HEK293 (cell line): Measurements from ENCODE around the gene ANAPC2.

ENCODE experiments used
- GFI1B ChIP-seq: fragments of 450-650 bp; formaldehyde crosslinking; IDR thresholded peaks from 2 replicates; pipeline ENCODE4 v1.5.1; 2016; ENCODE audit warnings: missing biosample characterization, missing genetic modification characterization
- GLI4 ChIP-seq: fragments of 450-650 bp; formaldehyde crosslinking; IDR thresholded peaks from 2 replicates; pipeline ENCODE4 v1.5.1; 2016; ENCODE audit warnings: missing biosample characterization, missing genetic modification characterization
- MYNN ChIP-seq: fragments of 450-650 bp; formaldehyde crosslinking; IDR thresholded peaks from 2 replicates; pipeline ENCODE4 v1.5.1; 2016; ENCODE audit warnings: missing biosample characterization, missing genetic modification characterization, borderline replicate concordance
- MZF1 ChIP-seq: fragments of 450-650 bp; formaldehyde crosslinking; IDR thresholded peaks from 2 replicates; pipeline ENCODE4 v1.5.1; 2017; ENCODE audit warnings: missing biosample characterization, missing genetic modification characterization, borderline replicate concordance
- PRDM1 ChIP-seq: fragments of 450-650 bp; formaldehyde crosslinking; IDR thresholded peaks from 2 replicates; pipeline ENCODE4; 2016; ENCODE audit warnings: missing biosample characterization, missing genetic modification characterization
- ZBTB20 ChIP-seq: fragments of 450-650 bp; formaldehyde crosslinking; IDR thresholded peaks from 2 replicates; pipeline ENCODE4 v1.5.1; 2016; ENCODE audit warnings: missing biosample characterization, missing genetic modification characterization
- ZFP69B ChIP-seq: fragments of 450-650 bp; formaldehyde crosslinking; IDR thresholded peaks from 2 replicates; pipeline ENCODE4 v1.5.1; 2016; ENCODE audit warnings: missing biosample characterization, missing genetic modification characterization
- ZNF174 ChIP-seq: fragments of 450-650 bp; formaldehyde crosslinking; IDR thresholded peaks from 2 replicates; pipeline ENCODE4 v1.5.0; 2017; ENCODE audit warnings: missing biosample characterization, mild to moderate bottlenecking, missing genetic modification characterization
- ZNF2 ChIP-seq: fragments of 450-650 bp; formaldehyde crosslinking; IDR thresholded peaks from 2 replicates; pipeline ENCODE4 v1.5.1; 2016; ENCODE audit warnings: missing biosample characterization, missing genetic modification characterization
- ZNF23 ChIP-seq: fragments of 450-650 bp; formaldehyde crosslinking; IDR thresholded peaks from 2 replicates; pipeline ENCODE4 v1.5.1; 2016; ENCODE audit warnings: missing biosample characterization, missing genetic modification characterization, borderline replicate concordance
- ZNF292 ChIP-seq: fragments of 450-650 bp; formaldehyde crosslinking; IDR thresholded peaks from 2 replicates; pipeline ENCODE4 v1.5.1; 2016; ENCODE audit warnings: low read depth, missing biosample characterization, missing genetic modification characterization, borderline replicate concordance
- ZNF354C ChIP-seq: fragments of 450-650 bp; formaldehyde crosslinking; IDR thresholded peaks from 2 replicates; pipeline ENCODE4 v1.5.1; 2016; ENCODE audit warnings: missing biosample characterization, missing genetic modification characterization, low read depth, borderline replicate concordance
- ZNF426 ChIP-seq: fragments of 450-650 bp; formaldehyde crosslinking; IDR thresholded peaks from 2 replicates; pipeline ENCODE4 v1.5.1; 2017; ENCODE audit warnings: missing biosample characterization, missing genetic modification characterization, mild to moderate bottlenecking, inconsistent platforms, moderate library complexity
- ZNF433 ChIP-seq: fragments of 450-650 bp; formaldehyde crosslinking; IDR thresholded peaks from 2 replicates; pipeline ENCODE4 v1.5.1; 2016; ENCODE audit warnings: missing biosample characterization, missing genetic modification characterization, low read depth
- ZNF501 ChIP-seq: fragments of 450-650 bp; formaldehyde crosslinking; IDR thresholded peaks from 2 replicates; pipeline ENCODE4 v1.5.1; 2016; ENCODE audit warnings: missing biosample characterization, missing genetic modification characterization
- ZNF549 ChIP-seq: fragments of 450-650 bp; IDR thresholded peaks from 2 replicates; pipeline ENCODE4 v1.5.1; 2018; ENCODE audit warnings: missing biosample characterization, missing genetic modification characterization, mild to moderate bottlenecking, inconsistent platforms, moderate library complexity
- ZNF555 ChIP-seq: fragments of 450-650 bp; formaldehyde crosslinking; conservative IDR thresholded peaks from 2 replicates; pipeline ENCODE4 v1.5.1; 2017; ENCODE audit warnings: missing biosample characterization, mild to moderate bottlenecking, missing genetic modification characterization, inconsistent platforms
- ZNF585B ChIP-seq: fragments of 450-650 bp; formaldehyde crosslinking; IDR thresholded peaks from 2 replicates; pipeline ENCODE4 v1.5.1; 2016; ENCODE audit warnings: missing biosample characterization, missing genetic modification characterization
- ZNF629 ChIP-seq: fragments of 450-650 bp; formaldehyde crosslinking; IDR thresholded peaks from 2 replicates; pipeline ENCODE4 v1.5.1; 2017; ENCODE audit warnings: missing biosample characterization, missing genetic modification characterization
- ZNF654 ChIP-seq: fragments of 450-650 bp; formaldehyde crosslinking; IDR thresholded peaks from 2 replicates; pipeline ENCODE4 v1.5.1; 2016; ENCODE audit warnings: low read depth, missing biosample characterization, missing genetic modification characterization
- ZNF664 ChIP-seq: fragments of 450-650 bp; formaldehyde crosslinking; IDR thresholded peaks from 2 replicates; pipeline ENCODE4 v1.5.1; 2016; ENCODE audit warnings: missing biosample characterization, missing genetic modification characterization
- ZNF677 ChIP-seq: fragments of 450-650 bp; IDR thresholded peaks from 2 replicates; pipeline ENCODE4 v1.5.0; 2018; ENCODE audit warnings: missing biosample characterization, mild to moderate bottlenecking, missing genetic modification characterization, moderate library complexity
- ZNF707 ChIP-seq: fragments of 450-650 bp; formaldehyde crosslinking; IDR thresholded peaks from 2 replicates; pipeline ENCODE4 v1.5.1; 2016; ENCODE audit warnings: missing biosample characterization, missing genetic modification characterization
- ZNF76 ChIP-seq: fragments of 450-650 bp; formaldehyde crosslinking; IDR thresholded peaks from 2 replicates; pipeline ENCODE4; 2016; ENCODE audit warnings: low read depth, missing biosample characterization, missing genetic modification characterization, borderline replicate concordance
- ZNF768 ChIP-seq: fragments of 450-650 bp; formaldehyde crosslinking; IDR thresholded peaks from 2 replicates; pipeline ENCODE4 v1.5.1; 2018; ENCODE audit warnings: missing biosample characterization, mild to moderate bottlenecking, missing genetic modification characterization
- ZNF791 ChIP-seq: fragments of 450-650 bp; formaldehyde crosslinking; IDR thresholded peaks from 2 replicates; pipeline ENCODE4 v1.5.1; 2016; ENCODE audit warnings: missing biosample characterization, missing genetic modification characterization
- ZSCAN23 ChIP-seq: fragments of 450-650 bp; formaldehyde crosslinking; IDR thresholded peaks from 2 replicates; pipeline ENCODE4 v1.5.1; 2016; ENCODE audit warnings: missing biosample characterization, missing genetic modification characterization
- TF ChIP-seq, protein P1 (sequence below): fragments of 450-650 bp; formaldehyde crosslinking; IDR thresholded peaks from 2 replicates; pipeline ENCODE4 v1.5.1; 2017; ENCODE audit warnings: missing biosample characterization, missing genetic modification characterization
- TF ChIP-seq, protein P2 (sequence below): sonication (generic); formaldehyde crosslinking; IDR thresholded peaks from 2 replicates; pipeline ENCODE4 v1.8.1; 2022; ENCODE audit warnings: mild to moderate bottlenecking, moderate library complexity, missing genetic modification reagents
- TF ChIP-seq, protein P3 (sequence below): fragments of 450-650 bp; formaldehyde crosslinking; IDR thresholded peaks from 2 replicates; pipeline ENCODE4 v1.5.1; 2016; ENCODE audit warnings: missing biosample characterization, missing genetic modification characterization
- TF ChIP-seq, protein P4 (sequence below): fragments of 450-650 bp; formaldehyde crosslinking; optimal IDR thresholded peaks from 2 replicates; pipeline ENCODE3; 2016; ENCODE audit warnings: missing biosample characterization, mild to moderate bottlenecking, missing genetic modification characterization
- TF ChIP-seq, protein P5 (sequence below): fragments of 450-650 bp; formaldehyde crosslinking; IDR thresholded peaks from 2 replicates; pipeline ENCODE4 v1.5.1; 2017; ENCODE audit warnings: missing biosample characterization, missing genetic modification characterization

Gene ANAPC2

DNA sequence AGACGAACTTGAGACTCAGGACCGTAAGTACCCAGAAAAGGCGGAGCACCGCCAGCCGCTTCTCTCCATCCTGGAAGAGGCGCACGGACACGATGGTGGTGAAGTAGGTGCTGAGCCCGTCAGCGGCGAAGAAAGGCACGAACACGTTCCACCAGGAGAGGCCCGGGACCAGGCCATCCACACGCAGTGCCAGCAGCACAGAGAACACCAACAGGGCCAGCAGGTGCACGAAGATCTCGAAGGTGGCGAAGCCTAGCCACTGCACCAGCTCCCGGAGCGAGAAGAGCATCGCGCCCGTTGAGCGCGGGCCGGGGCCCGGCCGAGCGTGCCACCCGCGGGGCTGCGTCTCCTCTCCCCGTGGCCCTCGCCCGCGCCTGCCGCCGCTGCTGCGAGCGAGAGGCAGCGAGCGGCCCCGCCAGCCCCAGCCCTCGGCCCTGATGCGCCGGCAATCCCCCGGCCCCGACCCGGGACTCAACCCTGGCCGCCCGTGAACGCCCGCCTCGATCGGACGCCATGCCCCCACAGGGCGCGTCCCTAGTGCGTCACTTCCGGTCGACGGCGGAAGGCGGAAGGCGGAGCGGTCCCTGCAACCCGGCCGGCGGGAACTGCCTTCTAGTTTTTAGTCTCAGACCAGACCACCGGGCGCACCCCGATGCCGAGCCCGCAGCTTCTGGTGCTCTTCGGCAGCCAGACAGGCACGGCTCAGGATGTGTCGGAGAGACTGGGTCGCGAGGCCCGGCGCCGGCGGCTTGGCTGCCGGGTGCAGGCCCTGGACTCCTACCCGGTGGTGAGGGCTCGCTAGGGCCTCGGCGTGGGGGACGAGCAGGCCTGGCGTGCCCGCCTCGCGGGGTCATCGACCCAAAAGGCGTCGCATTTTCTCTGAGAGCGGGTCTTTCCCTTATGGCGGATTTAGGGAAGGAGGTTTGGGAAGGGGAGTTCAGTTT is 17.0 kb upstream of the ANAPC2 start, which contains the start of the genes NDOR1 and TMEM203 (continued):
- TF ChIP-seq, protein P1, sequence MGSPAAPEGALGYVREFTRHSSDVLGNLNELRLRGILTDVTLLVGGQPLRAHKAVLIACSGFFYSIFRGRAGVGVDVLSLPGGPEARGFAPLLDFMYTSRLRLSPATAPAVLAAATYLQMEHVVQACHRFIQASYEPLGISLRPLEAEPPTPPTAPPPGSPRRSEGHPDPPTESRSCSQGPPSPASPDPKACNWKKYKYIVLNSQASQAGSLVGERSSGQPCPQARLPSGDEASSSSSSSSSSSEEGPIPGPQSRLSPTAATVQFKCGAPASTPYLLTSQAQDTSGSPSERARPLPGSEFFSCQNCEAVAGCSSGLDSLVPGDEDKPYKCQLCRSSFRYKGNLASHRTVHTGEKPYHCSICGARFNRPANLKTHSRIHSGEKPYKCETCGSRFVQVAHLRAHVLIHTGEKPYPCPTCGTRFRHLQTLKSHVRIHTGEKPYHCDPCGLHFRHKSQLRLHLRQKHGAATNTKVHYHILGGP = no peak
- no peak for TF ChIP-seq ZNF174 (tag by site-specific recombination)
- no peak for TF ChIP-seq MZF1 (tag by site-specific recombination)
- peak; percentile 62; the same call in 1 of the 2 replicates for TF ChIP-seq ZNF76
- TF ChIP-seq ZFP69B (tag by site-specific recombination) = no peak
- TF ChIP-seq GFI1B (tag by site-specific recombination) = no peak
- no peak for TF ChIP-seq ZNF549
- no peak for TF ChIP-seq GLI4 (tag by site-specific recombination)
- TF ChIP-seq, protein P2, sequence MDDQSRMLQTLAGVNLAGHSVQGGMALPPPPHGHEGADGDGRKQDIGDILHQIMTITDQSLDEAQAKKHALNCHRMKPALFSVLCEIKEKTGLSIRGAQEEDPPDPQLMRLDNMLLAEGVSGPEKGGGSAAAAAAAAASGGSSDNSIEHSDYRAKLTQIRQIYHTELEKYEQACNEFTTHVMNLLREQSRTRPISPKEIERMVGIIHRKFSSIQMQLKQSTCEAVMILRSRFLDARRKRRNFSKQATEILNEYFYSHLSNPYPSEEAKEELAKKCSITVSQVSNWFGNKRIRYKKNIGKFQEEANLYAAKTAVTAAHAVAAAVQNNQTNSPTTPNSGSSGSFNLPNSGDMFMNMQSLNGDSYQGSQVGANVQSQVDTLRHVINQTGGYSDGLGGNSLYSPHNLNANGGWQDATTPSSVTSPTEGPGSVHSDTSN (CRISPR knock-in tag) = peak; percentile 97
- TF ChIP-seq, protein P3, sequence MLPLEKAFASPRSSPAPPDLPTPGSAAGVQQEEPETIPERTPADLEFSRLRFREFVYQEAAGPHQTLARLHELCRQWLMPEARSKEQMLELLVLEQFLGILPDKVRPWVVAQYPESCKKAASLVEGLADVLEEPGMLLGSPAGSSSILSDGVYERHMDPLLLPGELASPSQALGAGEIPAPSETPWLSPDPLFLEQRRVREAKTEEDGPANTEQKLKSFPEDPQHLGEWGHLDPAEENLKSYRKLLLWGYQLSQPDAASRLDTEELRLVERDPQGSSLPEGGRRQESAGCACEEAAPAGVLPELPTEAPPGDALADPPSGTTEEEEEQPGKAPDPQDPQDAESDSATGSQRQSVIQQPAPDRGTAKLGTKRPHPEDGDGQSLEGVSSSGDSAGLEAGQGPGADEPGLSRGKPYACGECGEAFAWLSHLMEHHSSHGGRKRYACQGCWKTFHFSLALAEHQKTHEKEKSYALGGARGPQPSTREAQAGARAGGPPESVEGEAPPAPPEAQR (tag by site-specific recombination) = no peak
- no peak for TF ChIP-seq ZNF292 (tag by site-specific recombination)
- no peak for TF ChIP-seq ZNF707 (tag by site-specific recombination)
- peak; percentile 65; the same call in 1 of the 2 replicates for TF ChIP-seq ZNF501 (tag by site-specific recombination)
- TF ChIP-seq ZNF654 (tag by site-specific recombination) = no peak
- TF ChIP-seq, protein P4, sequence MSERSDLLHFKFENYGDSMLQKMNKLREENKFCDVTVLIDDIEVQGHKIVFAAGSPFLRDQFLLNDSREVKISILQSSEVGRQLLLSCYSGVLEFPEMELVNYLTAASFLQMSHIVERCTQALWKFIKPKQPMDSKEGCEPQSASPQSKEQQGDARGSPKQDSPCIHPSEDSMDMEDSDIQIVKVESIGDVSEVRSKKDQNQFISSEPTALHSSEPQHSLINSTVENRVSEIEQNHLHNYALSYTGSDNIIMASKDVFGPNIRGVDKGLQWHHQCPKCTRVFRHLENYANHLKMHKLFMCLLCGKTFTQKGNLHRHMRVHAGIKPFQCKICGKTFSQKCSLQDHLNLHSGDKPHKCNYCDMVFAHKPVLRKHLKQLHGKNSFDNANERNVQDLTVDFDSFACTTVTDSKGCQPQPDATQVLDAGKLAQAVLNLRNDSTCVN (tag by site-specific recombination) = peak; percentile 79
- no peak for TF ChIP-seq MYNN (tag by site-specific recombination)
- no peak for TF ChIP-seq ZNF426
- no peak for TF ChIP-seq ZNF555 (tag by site-specific recombination)
- TF ChIP-seq ZBTB20 (tag by site-specific recombination) = peak; percentile 42; the same call in 1 of the 2 replicates
- TF ChIP-seq ZNF629 (tag by site-specific recombination) = no peak
- no peak for TF ChIP-seq ZNF433 (tag by site-specific recombination)
- TF ChIP-seq ZNF2 (tag by site-specific recombination) = peak; percentile 66; the same call in 1 of the 2 replicates
- TF ChIP-seq ZNF23 (tag by site-specific recombination) = no peak
- no peak for TF ChIP-seq PRDM1 (tag by site-specific recombination)
- peak; percentile 49; the same call in 1 of the 2 replicates for TF ChIP-seq ZSCAN23 (tag by site-specific recombination)
- no peak for TF ChIP-seq ZNF768 (tag by site-specific recombination)
- TF ChIP-seq ZNF791 = no peak
- TF ChIP-seq, protein P5, sequence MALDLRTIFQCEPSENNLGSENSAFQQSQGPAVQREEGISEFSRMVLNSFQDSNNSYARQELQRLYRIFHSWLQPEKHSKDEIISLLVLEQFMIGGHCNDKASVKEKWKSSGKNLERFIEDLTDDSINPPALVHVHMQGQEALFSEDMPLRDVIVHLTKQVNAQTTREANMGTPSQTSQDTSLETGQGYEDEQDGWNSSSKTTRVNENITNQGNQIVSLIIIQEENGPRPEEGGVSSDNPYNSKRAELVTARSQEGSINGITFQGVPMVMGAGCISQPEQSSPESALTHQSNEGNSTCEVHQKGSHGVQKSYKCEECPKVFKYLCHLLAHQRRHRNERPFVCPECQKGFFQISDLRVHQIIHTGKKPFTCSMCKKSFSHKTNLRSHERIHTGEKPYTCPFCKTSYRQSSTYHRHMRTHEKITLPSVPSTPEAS (tag by site-specific recombination) = no peak
- TF ChIP-seq ZNF585B = no peak
- TF ChIP-seq ZNF677 = no peak
- no peak for TF ChIP-seq ZNF354C (tag by site-specific recombination)
- no peak for TF ChIP-seq ZNF664 (tag by site-specific recombination)
